ENCODE data around the gene ELP1.

DNA sequence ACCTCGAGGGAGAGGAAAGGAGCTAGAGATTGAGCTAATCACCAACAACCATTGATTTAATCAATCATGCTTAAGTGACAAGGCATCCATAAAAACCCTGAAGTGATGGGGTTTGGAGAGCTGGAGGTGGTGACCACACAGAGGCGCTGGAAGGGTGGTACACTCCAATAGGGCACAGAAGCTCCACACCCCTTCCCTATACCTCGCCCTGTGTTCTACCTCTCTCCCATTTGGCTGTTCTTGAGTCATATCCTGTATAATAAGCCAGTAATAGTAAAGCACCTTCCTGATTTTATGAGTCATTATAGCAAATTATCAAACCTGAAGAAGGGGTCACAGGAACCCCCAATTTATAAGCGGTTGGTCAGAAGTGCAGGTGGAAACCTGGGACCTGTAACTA lies 96.4 kb downstream of the ELP1 start:
- TF ChIP-seq EZH2phosphoT487 (IDR thresholded peaks at IDR 0.05; ENCODE audit: low read depth, severe bottlenecking, unreplicated experiment), result no peak
- no peak for TF ChIP-seq EZH2 (IDR thresholded peaks at IDR 0.05; ENCODE audit: borderline replicate concordance)
- TF ChIP-seq, protein P1, sequence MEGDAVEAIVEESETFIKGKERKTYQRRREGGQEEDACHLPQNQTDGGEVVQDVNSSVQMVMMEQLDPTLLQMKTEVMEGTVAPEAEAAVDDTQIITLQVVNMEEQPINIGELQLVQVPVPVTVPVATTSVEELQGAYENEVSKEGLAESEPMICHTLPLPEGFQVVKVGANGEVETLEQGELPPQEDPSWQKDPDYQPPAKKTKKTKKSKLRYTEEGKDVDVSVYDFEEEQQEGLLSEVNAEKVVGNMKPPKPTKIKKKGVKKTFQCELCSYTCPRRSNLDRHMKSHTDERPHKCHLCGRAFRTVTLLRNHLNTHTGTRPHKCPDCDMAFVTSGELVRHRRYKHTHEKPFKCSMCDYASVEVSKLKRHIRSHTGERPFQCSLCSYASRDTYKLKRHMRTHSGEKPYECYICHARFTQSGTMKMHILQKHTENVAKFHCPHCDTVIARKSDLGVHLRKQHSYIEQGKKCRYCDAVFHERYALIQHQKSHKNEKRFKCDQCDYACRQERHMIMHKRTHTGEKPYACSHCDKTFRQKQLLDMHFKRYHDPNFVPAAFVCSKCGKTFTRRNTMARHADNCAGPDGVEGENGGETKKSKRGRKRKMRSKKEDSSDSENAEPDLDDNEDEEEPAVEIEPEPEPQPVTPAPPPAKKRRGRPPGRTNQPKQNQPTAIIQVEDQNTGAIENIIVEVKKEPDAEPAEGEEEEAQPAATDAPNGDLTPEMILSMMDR (IDR thresholded peaks at IDR 0.05; ENCODE audit: poor library complexity), result no peak

Data from hepatocyte (in vitro differentiated cells).